ENCODE data around the gene TEX44.

TEX44 gene

GRCh38 chr2:231626449-231626848, 33.8 kb downstream of the TEX44 start:
- no peak for FAIRE-seq

GRCh38 chr2:231627384-231628120, 34.9 kb downstream of the TEX44 start:
- no peak for FAIRE-seq
- DNase-seq (ENCODE audit: extremely low spot score, insufficient read length, low read depth) = no peak

More at GRCh38 chr2:231626449-231626848, 33.8 kb downstream of the TEX44 start:
- DNase-seq (ENCODE audit: extremely low spot score, insufficient read length, low read depth) = no peak

GRCh38 chr2:231632559-231633142, 40.0 kb downstream of the TEX44 start:
- FAIRE-seq = no peak
- DNase-seq (ENCODE audit: extremely low spot score, insufficient read length, low read depth) = no peak

- no peak for DNase-seq (ENCODE audit: extremely low spot score, insufficient read length, low read depth)
- FAIRE-seq = no peak
These were observed 40.7 kb downstream of the TEX44 start for GRCh38 chr2:231633241-231633976.

- DNase-seq (ENCODE audit: extremely low spot score, insufficient read length, low read depth) = no peak
- no peak for FAIRE-seq
These were observed 41.7 kb downstream of the TEX44 start for GRCh38 chr2:231634412-231634811.

- FAIRE-seq (no peak), DNase-seq (ENCODE audit: extremely low spot score, insufficient read length, low read depth) (no peak)
These were observed 42.5 kb downstream of the TEX44 start for GRCh38 chr2:231634951-231635875.

GRCh38 chr2:231640241-231640640, 47.6 kb downstream of the TEX44 start:
- FAIRE-seq (no peak), DNase-seq (ENCODE audit: extremely low spot score, insufficient read length, low read depth) (no peak)

- FAIRE-seq (no peak), DNase-seq (ENCODE audit: extremely low spot score, insufficient read length, low read depth) (no peak)
These were observed 48.0 kb downstream of the TEX44 start for GRCh38 chr2:231640641-231641111.

GRCh38 chr2:231642631-231643494, 50.2 kb downstream of the TEX44 start:
- FAIRE-seq = peak; percentile 82
- peak; percentile 17 for DNase-seq (ENCODE audit: extremely low spot score, insufficient read length, low read depth)

- FAIRE-seq (no peak), DNase-seq (ENCODE audit: extremely low spot score, insufficient read length, low read depth) (no peak)
These were observed 50.8 kb downstream of the TEX44 start for GRCh38 chr2:231643495-231643888.
